AG20443 (cell line): ENCODE results near the gene SRPK2.
"Not testable (repeated sequence)": the region's sequence is repeated elsewhere in the genome, so short reads cannot be mapped to it uniquely, and the experiment has no call there.

Experiments used
- DNase-seq: peaks from one replicate; pipeline ENCODE4 v3.0.0; 2012; ENCODE audit warnings: low spot score, mixed read lengths

Gene SRPK2

GRCh38 chr7:105304040-105304895 lies 84.5 kb downstream of the SRPK2 start:
- DNase-seq, result peak; percentile 32

GRCh38 chr7:105300587-105300986 lies 88.1 kb downstream of the SRPK2 start:
- not testable (repeated sequence) for DNase-seq

GRCh38 chr7:105298439-105298894 lies 90.3 kb downstream of the SRPK2 start:
- DNase-seq, result no peak

GRCh38 chr7:105297985-105298384 lies 90.7 kb downstream of the SRPK2 start:
- DNase-seq, result no peak

- DNase-seq, result no peak
These were observed 91.4 kb downstream of the SRPK2 start for GRCh38 chr7:105297309-105297708.

GRCh38 chr7:105296491-105296890 lies 92.2 kb downstream of the SRPK2 start:
- no peak for DNase-seq

GRCh38 chr7:105295596-105296352 lies 92.9 kb downstream of the SRPK2 start:
- no peak for DNase-seq

GRCh38 chr7:105294482-105294881 lies 94.2 kb downstream of the SRPK2 start:
- not testable (repeated sequence) for DNase-seq

- no peak for DNase-seq
These were observed 99.0 kb downstream of the SRPK2 start for GRCh38 chr7:105289704-105290103.

- DNase-seq, result no peak
These were observed 102.3 kb downstream of the SRPK2 start for GRCh38 chr7:105286441-105286840.

- DNase-seq, result no peak
These were observed 103.4 kb downstream of the SRPK2 start for GRCh38 chr7:105285118-105285874.

GRCh38 chr7:105284014-105284413 lies 104.7 kb downstream of the SRPK2 start:
- DNase-seq, result no peak

GRCh38 chr7:105281966-105282365 lies 106.8 kb downstream of the SRPK2 start:
- DNase-seq, result no peak

GRCh38 chr7:105279688-105280007 lies 109.1 kb downstream of the SRPK2 start:
- no peak for DNase-seq

GRCh38 chr7:105278973-105279687 lies 109.6 kb downstream of the SRPK2 start:
- no peak for DNase-seq

- DNase-seq, result no peak
These were observed 110.2 kb downstream of the SRPK2 start for GRCh38 chr7:105278565-105278964.

- no peak for DNase-seq
These were observed 111.4 kb downstream of the SRPK2 start for GRCh38 chr7:105277341-105277740.

GRCh38 chr7:105270117-105270516 lies 118.6 kb downstream of the SRPK2 start:
- no peak for DNase-seq

- no peak for DNase-seq
These were observed 119.3 kb downstream of the SRPK2 start for GRCh38 chr7:105269397-105269796.

- DNase-seq, result peak; percentile 64
These were observed 120.0 kb downstream of the SRPK2 start for GRCh38 chr7:105268511-105269392.

- DNase-seq, result peak; percentile 60
These were observed 120.7 kb downstream of the SRPK2 start for GRCh38 chr7:105268056-105268455.
